ENCODE measurements around the gene ADAMTS2.

Gene ADAMTS2

DNA sequence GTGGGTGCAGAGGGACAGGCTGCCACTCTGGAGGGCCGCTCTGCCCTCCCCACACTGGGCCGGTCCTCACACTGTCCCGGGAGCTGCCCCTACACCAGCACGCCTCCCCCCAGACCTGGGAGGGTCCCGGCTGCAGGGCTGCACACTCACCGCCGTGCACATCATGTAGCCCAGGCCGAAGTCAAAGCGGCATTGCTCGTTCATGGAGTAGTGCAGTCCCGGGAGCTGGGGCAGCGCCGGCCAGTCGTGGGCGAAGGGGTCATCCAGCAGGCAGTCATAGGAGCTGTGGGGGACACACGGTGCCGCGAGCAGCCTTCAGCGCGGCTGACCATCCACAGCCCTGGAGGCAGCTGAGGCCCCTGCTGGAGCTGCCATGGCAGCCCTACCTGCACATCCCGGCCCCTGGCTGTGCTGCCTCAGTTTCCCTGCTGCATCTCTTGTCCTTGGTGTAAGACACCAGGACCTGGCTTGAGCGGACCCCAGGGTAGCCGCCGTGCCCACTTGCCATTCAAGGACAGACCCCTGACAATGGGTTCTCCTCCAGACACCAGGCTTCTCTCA, 191.8 kb downstream of the ADAMTS2 start:
- Histone ChIP-seq H3K18ac (ENCODE audit: low read depth in 1 of 2, low read length in 2 of 2) (no peak overlapping the region), H2BK15ac (ENCODE audit: low read depth, poor library complexity, severe bottlenecking) (no peak overlapping the region), H3K4ac (ENCODE audit: low read depth in 1 of 2, low read length in 2 of 2) (no peak overlapping the region), H3K9me3 (ENCODE audit: control insufficient read depth, low read length) (no peaks in the 10 kb centered on the region), H3K4me1 (ENCODE audit: control insufficient read depth, insufficient read depth, low read depth, low read length) (no peaks in the 10 kb centered on the region), H4K91ac (ENCODE audit: low read length) (no peak overlapping the region), H3K23ac (ENCODE audit: low read length in 2 of 2) (no peak overlapping the region), H3K27me3 (ENCODE audit: control insufficient read depth in 1 of 2, insufficient read depth in 1 of 2, low read length in 2 of 2) (no peaks in the 10 kb centered on the region), H4K8ac (ENCODE audit: low read length) (no peak overlapping the region), H3K79me1 (replicated peaks; ENCODE audit: low read length, poor library complexity, severe bottlenecking) (no peaks in the 10 kb centered on the region), H3K4me2 (ENCODE audit: low read length, poor library complexity, severe bottlenecking) (no peak overlapping the region), H3K14ac (ENCODE audit: low read length in 2 of 2) (no peak overlapping the region), H3K4me3 (ENCODE audit: insufficient read depth in 1 of 2, low read depth in 1 of 2, low read length in 2 of 2) (peak overlapping the region in 1 of 2 experiments; percentile 22), H2BK12ac (ENCODE audit: low read length in 2 of 2) (no peak overlapping the region), H2BK5ac (ENCODE audit: low read depth, low read length, poor library complexity, severe bottlenecking) (no peak overlapping the region), H2BK120ac (ENCODE audit: low read depth, low read length) (no peak overlapping the region), H3K36me3 (ENCODE audit: control insufficient read depth in 1 of 2, insufficient read depth in 2 of 2, low read depth in 1 of 2, low read length in 2 of 2) (peaks cover 0 to 85% of the 10 kb centered on the region in 2 experiments), H2AFZ (ENCODE audit: low read depth, low read length) (no peak overlapping the region), H3K9ac (ENCODE audit: low read length) (no peak overlapping the region), H2AK5ac (ENCODE audit: low read length, severe bottlenecking) (no peak overlapping the region), H3K27ac (ENCODE audit: low read length, poor library complexity, severe bottlenecking) (no peak overlapping the region)
- 96% methylated on average over 20 of the region's 24 CpGs for WGBS
- no peak for DNase-seq

DNA sequence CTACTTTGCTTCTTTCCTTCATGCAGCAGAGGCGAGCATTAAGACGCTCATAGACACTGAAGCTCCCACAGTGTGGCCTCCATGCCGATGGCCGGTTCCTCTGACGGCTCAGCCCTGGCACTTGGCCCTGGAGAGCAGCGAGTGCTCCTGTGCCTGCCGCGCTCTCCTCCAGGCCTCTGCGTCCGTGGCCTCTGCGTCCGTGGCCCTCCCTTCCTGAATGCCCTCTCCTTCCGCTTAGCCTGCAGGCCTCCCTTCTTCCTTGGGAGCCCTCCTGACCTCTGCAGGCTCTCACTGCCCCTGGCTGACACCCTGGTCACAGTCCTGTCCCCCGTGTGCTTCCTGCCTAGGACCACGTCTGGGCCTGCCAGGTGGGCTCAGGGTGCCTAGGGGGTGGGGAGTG, 192.3 kb downstream of the ADAMTS2 start:
- H3K4ac ChIP-seq (ENCODE audit: low read depth in 1 of 2, low read length in 2 of 2): no peak overlapping the region
- H3K27me3 ChIP-seq (ENCODE audit: control insufficient read depth in 1 of 2, insufficient read depth in 1 of 2, low read length in 2 of 2): no peaks in the 10 kb centered on the region
- no peak overlapping the region for H2BK12ac ChIP-seq (ENCODE audit: low read length in 2 of 2)
- no peak overlapping the region for H3K23ac ChIP-seq (ENCODE audit: low read length in 2 of 2)
- H3K79me1 ChIP-seq (replicated peaks; ENCODE audit: low read length, poor library complexity, severe bottlenecking): no peaks in the 10 kb centered on the region
- H3K4me2 ChIP-seq (ENCODE audit: low read length, poor library complexity, severe bottlenecking): no peak overlapping the region
- H3K4me3 ChIP-seq (ENCODE audit: insufficient read depth in 1 of 2, low read depth in 1 of 2, low read length in 2 of 2): no peak overlapping the region
- no peak for DNase-seq
- 94% methylated on average over 14 of the region's 15 CpGs for WGBS
- no peaks in the 10 kb centered on the region for H3K9me3 ChIP-seq (ENCODE audit: control insufficient read depth, low read length)
- no peak overlapping the region for H3K27ac ChIP-seq (ENCODE audit: low read length, poor library complexity, severe bottlenecking)
- no peak overlapping the region for H3K18ac ChIP-seq (ENCODE audit: low read depth in 1 of 2, low read length in 2 of 2)
- H2BK5ac ChIP-seq (ENCODE audit: low read depth, low read length, poor library complexity, severe bottlenecking): no peak overlapping the region
- no peak overlapping the region for H3K14ac ChIP-seq (ENCODE audit: low read length in 2 of 2)
- H3K4me1 ChIP-seq (ENCODE audit: control insufficient read depth, insufficient read depth, low read depth, low read length): no peaks in the 10 kb centered on the region
- no peak overlapping the region for H4K8ac ChIP-seq (ENCODE audit: low read length)
- no peak overlapping the region for H2BK120ac ChIP-seq (ENCODE audit: low read depth, low read length)
- H2AFZ ChIP-seq (ENCODE audit: low read depth, low read length): no peak overlapping the region
- H3K9ac ChIP-seq (ENCODE audit: low read length): no peak overlapping the region
- no peak overlapping the region for H2BK15ac ChIP-seq (ENCODE audit: low read depth, poor library complexity, severe bottlenecking)
- peaks cover 0 to 86% of the 10 kb centered on the region in 2 experiments for H3K36me3 ChIP-seq (ENCODE audit: control insufficient read depth in 1 of 2, insufficient read depth in 2 of 2, low read depth in 1 of 2, low read length in 2 of 2)
- H2AK5ac ChIP-seq (ENCODE audit: low read length, severe bottlenecking): no peak overlapping the region
- H4K91ac ChIP-seq (ENCODE audit: low read length): no peak overlapping the region

DNA sequence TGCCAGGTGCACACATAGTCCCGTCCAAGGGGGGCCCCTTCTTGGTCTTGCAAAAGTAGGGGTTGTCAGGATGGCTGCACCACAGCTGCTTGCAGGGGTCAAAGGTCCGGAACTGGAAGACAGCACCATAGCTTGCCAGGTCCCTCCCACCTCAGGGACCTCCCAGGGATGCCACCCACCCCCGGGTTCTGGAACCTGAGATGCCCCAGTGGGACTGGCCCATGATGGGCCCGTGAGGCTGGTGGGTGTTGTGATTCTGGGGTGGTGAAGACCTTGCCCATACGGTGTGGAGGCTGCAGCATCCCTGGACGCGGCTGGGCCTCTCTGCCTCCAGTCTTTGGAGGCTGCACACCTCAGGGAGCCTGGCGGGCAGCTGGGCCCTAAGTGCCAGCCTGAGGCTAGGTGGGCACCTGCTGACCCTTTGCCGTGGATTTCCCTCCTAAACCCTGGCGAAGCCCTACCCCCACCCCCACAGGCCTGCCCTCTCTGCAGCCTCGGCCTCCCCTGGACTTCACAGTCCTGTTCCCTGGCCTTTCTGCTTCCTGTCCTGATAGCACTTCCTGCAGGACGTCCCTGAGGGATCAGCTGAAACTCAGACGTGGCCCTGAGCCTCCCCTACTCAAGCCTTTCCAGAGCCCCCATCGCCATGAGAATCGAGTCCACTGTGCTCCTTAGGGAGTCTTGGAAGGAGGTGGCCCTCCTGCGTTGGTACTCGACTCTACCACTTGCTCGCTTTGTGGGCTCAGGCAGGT, 192.9 kb downstream of the ADAMTS2 start:
- 88% methylated on average over 18 of the region's 18 CpGs for WGBS
- H3K9me3 ChIP-seq (ENCODE audit: control insufficient read depth, low read length): no peaks in the 10 kb centered on the region

DNA sequence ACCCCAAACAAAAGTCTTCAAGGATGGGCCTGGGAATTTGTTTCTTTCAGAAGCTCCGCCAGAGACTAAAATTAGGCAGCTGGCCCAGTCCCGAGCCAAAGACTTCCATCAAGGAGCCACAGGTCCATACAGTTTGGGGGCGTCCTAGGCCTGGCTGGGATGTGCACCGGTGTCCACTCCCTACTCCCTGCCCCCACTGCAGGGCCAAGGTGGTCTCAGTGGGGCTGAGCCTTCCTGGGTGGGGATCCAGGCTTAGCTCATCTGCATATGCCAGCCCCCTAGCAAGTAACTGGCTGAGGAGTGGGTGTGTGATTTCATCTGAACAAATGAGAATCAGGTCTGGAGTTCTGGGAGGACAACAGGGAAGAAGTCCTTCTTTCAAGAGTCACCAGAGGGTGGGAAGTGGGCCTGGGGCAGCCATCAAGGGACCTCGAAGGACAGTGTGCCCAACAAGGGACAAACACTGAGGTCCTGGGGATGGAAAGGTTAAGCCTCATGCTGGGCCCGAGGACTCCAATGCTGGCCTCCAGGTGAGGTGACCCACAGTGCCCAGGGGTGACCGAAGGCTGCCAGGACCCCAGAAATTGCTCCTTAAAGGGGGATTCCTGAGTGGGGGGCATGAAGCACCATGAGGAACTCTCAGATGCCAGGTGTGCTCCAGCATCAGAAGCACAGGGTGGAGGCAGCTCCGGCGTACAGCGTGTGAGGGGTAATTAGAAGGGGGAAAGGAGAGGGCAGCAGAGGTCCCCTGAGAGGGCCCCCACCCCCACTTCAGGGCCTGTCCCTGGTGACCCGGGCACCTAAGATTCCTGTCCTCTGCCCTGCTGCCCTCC, 193.8 kb downstream of the ADAMTS2 start:
- WGBS: 90% methylated on average over 10 of the region's 11 CpGs
- no peak overlapping the region for H3K18ac ChIP-seq (ENCODE audit: low read depth in 1 of 2, low read length in 2 of 2)

More for the DNA sequence above, 192.9 kb downstream of the ADAMTS2 start:
- Histone ChIP-seq H3K79me1 (replicated peaks; ENCODE audit: low read length, poor library complexity, severe bottlenecking) (no peaks in the 10 kb centered on the region), H2AFZ (ENCODE audit: low read depth, low read length) (no peak overlapping the region), H2BK120ac (ENCODE audit: low read depth, low read length) (no peak overlapping the region), H3K4me1 (ENCODE audit: control insufficient read depth, insufficient read depth, low read depth, low read length) (no peaks in the 10 kb centered on the region), H3K4me3 (ENCODE audit: insufficient read depth in 1 of 2, low read depth in 1 of 2, low read length in 2 of 2) (no peak overlapping the region), H3K4ac (ENCODE audit: low read depth in 1 of 2, low read length in 2 of 2) (no peak overlapping the region), H2AK5ac (ENCODE audit: low read length, severe bottlenecking) (no peak overlapping the region), H3K18ac (ENCODE audit: low read depth in 1 of 2, low read length in 2 of 2) (no peak overlapping the region), H2BK15ac (ENCODE audit: low read depth, poor library complexity, severe bottlenecking) (no peak overlapping the region), H4K91ac (ENCODE audit: low read length) (no peak overlapping the region), H3K4me2 (ENCODE audit: low read length, poor library complexity, severe bottlenecking) (no peak overlapping the region), H3K23ac (ENCODE audit: low read length in 2 of 2) (no peak overlapping the region), H4K8ac (ENCODE audit: low read length) (no peak overlapping the region), H3K14ac (ENCODE audit: low read length in 2 of 2) (no peak overlapping the region), H2BK12ac (ENCODE audit: low read length in 2 of 2) (no peak overlapping the region), H3K27ac (ENCODE audit: low read length, poor library complexity, severe bottlenecking) (no peak overlapping the region), H3K9ac (ENCODE audit: low read length) (no peak overlapping the region), H3K36me3 (ENCODE audit: control insufficient read depth in 1 of 2, insufficient read depth in 2 of 2, low read depth in 1 of 2, low read length in 2 of 2) (peaks cover 0 to 87% of the 10 kb centered on the region in 2 experiments), H2BK5ac (ENCODE audit: low read depth, low read length, poor library complexity, severe bottlenecking) (no peak overlapping the region), H3K27me3 (ENCODE audit: control insufficient read depth in 1 of 2, insufficient read depth in 1 of 2, low read length in 2 of 2) (no peaks in the 10 kb centered on the region)
- no peak for DNase-seq

More for the DNA sequence above, 193.8 kb downstream of the ADAMTS2 start:
- no peak overlapping the region for H2AFZ ChIP-seq (ENCODE audit: low read depth, low read length)
- no peaks in the 10 kb centered on the region for H3K9me3 ChIP-seq (ENCODE audit: control insufficient read depth, low read length)
- no peak for DNase-seq
- no peaks in the 10 kb centered on the region for H3K27me3 ChIP-seq (ENCODE audit: control insufficient read depth in 1 of 2, insufficient read depth in 1 of 2, low read length in 2 of 2)
- H2BK5ac ChIP-seq (ENCODE audit: low read depth, low read length, poor library complexity, severe bottlenecking): no peak overlapping the region
- no peak overlapping the region for H4K8ac ChIP-seq (ENCODE audit: low read length)
- no peak overlapping the region for H4K91ac ChIP-seq (ENCODE audit: low read length)
- H2AK5ac ChIP-seq (ENCODE audit: low read length, severe bottlenecking): no peak overlapping the region
- H3K4ac ChIP-seq (ENCODE audit: low read depth in 1 of 2, low read length in 2 of 2): no peak overlapping the region
- H3K4me3 ChIP-seq (ENCODE audit: insufficient read depth in 1 of 2, low read depth in 1 of 2, low read length in 2 of 2): no peak overlapping the region
- no peak overlapping the region for H2BK15ac ChIP-seq (ENCODE audit: low read depth, poor library complexity, severe bottlenecking)
- no peak overlapping the region for H2BK12ac ChIP-seq (ENCODE audit: low read length in 2 of 2)
- no peaks in the 10 kb centered on the region for H3K79me1 ChIP-seq (replicated peaks; ENCODE audit: low read length, poor library complexity, severe bottlenecking)
- no peak overlapping the region for H2BK120ac ChIP-seq (ENCODE audit: low read depth, low read length)
- no peak overlapping the region for H3K4me2 ChIP-seq (ENCODE audit: low read length, poor library complexity, severe bottlenecking)
- H3K4me1 ChIP-seq (ENCODE audit: control insufficient read depth, insufficient read depth, low read depth, low read length): no peaks in the 10 kb centered on the region
- H3K36me3 ChIP-seq (ENCODE audit: control insufficient read depth in 1 of 2, insufficient read depth in 2 of 2, low read depth in 1 of 2, low read length in 2 of 2): peaks cover 0 to 87% of the 10 kb centered on the region in 2 experiments
- no peak overlapping the region for H3K14ac ChIP-seq (ENCODE audit: low read length in 2 of 2)
- H3K27ac ChIP-seq (ENCODE audit: low read length, poor library complexity, severe bottlenecking): no peak overlapping the region
- no peak overlapping the region for H3K23ac ChIP-seq (ENCODE audit: low read length in 2 of 2)
- no peak overlapping the region for H3K9ac ChIP-seq (ENCODE audit: low read length)
